Vagina (tissue), 2 donors: ENCODE results near the gene IQCC. TPM values are rescaled to one million over a fixed set of nuclear protein-coding genes. Genes with fewer than 3 reads are reported as not detected.

Experiments
- DNase-seq, 2 donors: peaks; one replicate each; pipeline ENCODE4 v3.0.0-alpha.2; 2017; ENCODE audit errors: extremely low spot score in 2 of 2
- H3K27ac ChIP-seq: fragments of 200-600 bp; sonication (generic); one replicate; pipeline ENCODE4 v1.5.1; 2019
- H3K27me3 ChIP-seq: fragments of 200-600 bp; sonication (generic); one replicate; pipeline ENCODE4 v1.5.1; 2019
- H3K36me3 ChIP-seq, 2 donors: fragments of 200-600 bp; sonication (generic); one replicate each; pipeline ENCODE4 v1.5.1; 2017 to 2019
- H3K4me1 ChIP-seq: fragments of 200-600 bp; sonication (generic); one replicate; pipeline ENCODE4 v1.5.1; 2019
- H3K4me3 ChIP-seq, 2 donors: fragments of 200-600 bp; sonication (generic); 1 replicate in 1 of 2; 2 replicates in 1 of 2; pipeline ENCODE4 v1.5.1; 2016 to 2019
- H3K9me3 ChIP-seq: fragments of 200-600 bp; sonication (generic); one replicate; pipeline ENCODE4 v1.5.1; 2019
- POLR2A ChIP-seq, 2 donors: fragments of 450-650 bp; IDR thresholded peaks; one replicate each; pipeline ENCODE4 v1.6.1; 2017; ENCODE audit warnings: antibody characterized with exemption in 2 of 2, mild to moderate bottlenecking in 2 of 2, moderate library complexity in 2 of 2
- POLR2AphosphoS5 ChIP-seq, 2 donors: sonication (generic); formaldehyde crosslinking; IDR thresholded peaks; one replicate each; pipeline ENCODE4 v1.9.0; 2017; ENCODE audit warnings: antibody characterized with exemption in 2 of 2, mild to moderate bottlenecking in 2 of 2, low read depth in 1 of 2; ENCODE audit not compliant: insufficient read depth in 1 of 2
- intact Hi-C: fragments of 100-400 bp; cut with DNase I; formaldehyde crosslinking; loops from one replicate; pipeline ENCODE4 v1.15.1; 2023
- total RNA-seq: library from RNA; depleted of rRNA; stranded (reverse); fragments of >200 nt; gene quantifications from one replicate; pipeline ENCODE4 v1.2.3, GENCODE V29; 2016
- TF ChIP-seq, protein P1 (sequence below), 3 experiments: fragments of 450-650 bp in 2 of 3; fragments of 200-600 bp in 1 of 3; sonication (generic) in 1 of 3; IDR thresholded peaks; one replicate each; pipeline ENCODE4 v1.5.1; 2017 to 2019; ENCODE audit warnings: antibody characterized with exemption in 3 of 3, mild to moderate bottlenecking in 2 of 3, moderate library complexity in 2 of 3

Gene IQCC
- total RNA-seq, 1 donor from 2014 or later: not detected

DNA sequence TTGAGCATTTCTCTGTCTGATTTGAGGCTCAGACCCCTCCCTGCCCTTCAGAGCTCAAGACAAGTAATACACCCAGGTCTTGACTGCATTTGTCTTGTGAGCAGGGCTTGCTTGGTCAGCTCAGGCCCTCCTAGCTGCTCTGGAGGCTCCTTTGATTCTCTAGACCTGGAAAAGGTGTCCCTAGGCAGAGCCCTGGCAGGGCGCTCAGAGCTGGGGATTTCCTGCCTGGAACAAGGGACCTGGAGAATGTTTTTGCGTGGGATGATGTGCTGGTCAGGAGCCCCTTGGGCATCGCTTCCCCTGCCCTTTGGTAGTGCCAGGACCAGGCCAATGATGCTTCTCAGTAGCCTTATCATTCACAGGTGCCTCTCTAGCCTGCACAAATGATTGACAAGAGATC, 9.9 kb upstream of the IQCC start:
- Histone ChIP-seq H3K4me1 (peaks cover 10% of the 10 kb centered on the region), H3K36me3 (peaks cover 0 to 71% of the 10 kb centered on the region in 2 donors), H3K9me3 (no peaks in the 10 kb centered on the region), H3K27me3 (no peaks in the 10 kb centered on the region), H3K4me3 (no peak overlapping the region), H3K27ac (no peak overlapping the region)
- TF ChIP-seq POLR2A (IDR thresholded peaks at IDR 0.05): no peak
- TF ChIP-seq, protein P1, sequence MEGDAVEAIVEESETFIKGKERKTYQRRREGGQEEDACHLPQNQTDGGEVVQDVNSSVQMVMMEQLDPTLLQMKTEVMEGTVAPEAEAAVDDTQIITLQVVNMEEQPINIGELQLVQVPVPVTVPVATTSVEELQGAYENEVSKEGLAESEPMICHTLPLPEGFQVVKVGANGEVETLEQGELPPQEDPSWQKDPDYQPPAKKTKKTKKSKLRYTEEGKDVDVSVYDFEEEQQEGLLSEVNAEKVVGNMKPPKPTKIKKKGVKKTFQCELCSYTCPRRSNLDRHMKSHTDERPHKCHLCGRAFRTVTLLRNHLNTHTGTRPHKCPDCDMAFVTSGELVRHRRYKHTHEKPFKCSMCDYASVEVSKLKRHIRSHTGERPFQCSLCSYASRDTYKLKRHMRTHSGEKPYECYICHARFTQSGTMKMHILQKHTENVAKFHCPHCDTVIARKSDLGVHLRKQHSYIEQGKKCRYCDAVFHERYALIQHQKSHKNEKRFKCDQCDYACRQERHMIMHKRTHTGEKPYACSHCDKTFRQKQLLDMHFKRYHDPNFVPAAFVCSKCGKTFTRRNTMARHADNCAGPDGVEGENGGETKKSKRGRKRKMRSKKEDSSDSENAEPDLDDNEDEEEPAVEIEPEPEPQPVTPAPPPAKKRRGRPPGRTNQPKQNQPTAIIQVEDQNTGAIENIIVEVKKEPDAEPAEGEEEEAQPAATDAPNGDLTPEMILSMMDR (IDR thresholded peaks at IDR 0.05): no peak
- TF ChIP-seq POLR2AphosphoS5 (IDR thresholded peaks at IDR 0.05; ENCODE audit: insufficient read depth in 1 of 2, low read depth in 1 of 2): no peak
- DNase-seq: no peak
- intact Hi-C loops: no loop called here

DNA sequence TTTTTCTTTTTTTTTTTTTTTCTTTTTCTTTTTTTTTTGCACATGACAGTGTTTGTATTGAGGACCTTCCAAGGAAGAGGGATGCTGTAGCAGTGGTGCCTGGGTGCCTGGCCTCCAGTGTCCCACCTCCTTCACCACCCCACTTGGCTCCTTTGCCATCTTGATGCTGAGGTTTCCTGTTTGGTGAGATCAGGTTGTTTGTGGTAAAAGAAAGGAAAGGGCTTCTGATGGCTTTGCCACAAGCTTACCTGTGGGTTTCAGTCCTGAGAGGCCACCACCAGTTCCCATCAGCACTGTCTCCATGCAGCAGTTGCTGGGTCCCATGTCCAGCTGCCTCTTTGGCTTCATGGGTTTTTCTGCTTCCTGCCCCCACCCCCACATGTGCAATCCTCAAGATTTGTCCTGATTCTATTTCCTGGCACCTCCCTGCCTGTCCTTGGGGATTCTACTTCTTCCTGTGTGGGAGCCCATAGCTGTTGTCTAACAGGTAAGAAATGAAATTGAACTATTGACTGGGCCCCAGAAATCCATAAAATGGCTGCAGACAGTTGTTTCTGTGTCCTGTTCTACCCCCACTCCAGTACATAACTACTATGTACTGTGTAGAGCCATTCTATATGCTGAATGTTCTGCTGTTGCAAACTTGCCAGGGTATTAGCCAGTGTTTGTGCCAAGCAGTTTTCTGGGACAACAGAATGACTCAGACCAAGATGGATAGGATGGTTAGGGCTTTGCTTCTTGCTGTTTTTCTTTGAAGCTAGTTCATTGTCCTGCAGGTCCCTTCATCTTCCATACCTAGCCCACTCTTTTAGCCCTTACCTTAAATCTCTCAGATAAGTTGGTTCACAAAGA, 9.3 kb upstream of the IQCC start:
- no peak overlapping the region for H3K4me3 ChIP-seq
- no peak overlapping the region for H3K27ac ChIP-seq
- intact Hi-C loops: no loop called here
- peaks cover 12% of the 10 kb centered on the region for H3K4me1 ChIP-seq
- peaks cover 0 to 64% of the 10 kb centered on the region in 2 donors for H3K36me3 ChIP-seq
- DNase-seq: no peak
- TF ChIP-seq POLR2AphosphoS5 (IDR thresholded peaks at IDR 0.05; ENCODE audit: insufficient read depth in 1 of 2, low read depth in 1 of 2) (no peak), POLR2A (IDR thresholded peaks at IDR 0.05) (no peak)
- TF ChIP-seq, protein P1 (IDR thresholded peaks at IDR 0.05): no peak
- no peaks in the 10 kb centered on the region for H3K9me3 ChIP-seq
- H3K27me3 ChIP-seq: no peaks in the 10 kb centered on the region

DNA sequence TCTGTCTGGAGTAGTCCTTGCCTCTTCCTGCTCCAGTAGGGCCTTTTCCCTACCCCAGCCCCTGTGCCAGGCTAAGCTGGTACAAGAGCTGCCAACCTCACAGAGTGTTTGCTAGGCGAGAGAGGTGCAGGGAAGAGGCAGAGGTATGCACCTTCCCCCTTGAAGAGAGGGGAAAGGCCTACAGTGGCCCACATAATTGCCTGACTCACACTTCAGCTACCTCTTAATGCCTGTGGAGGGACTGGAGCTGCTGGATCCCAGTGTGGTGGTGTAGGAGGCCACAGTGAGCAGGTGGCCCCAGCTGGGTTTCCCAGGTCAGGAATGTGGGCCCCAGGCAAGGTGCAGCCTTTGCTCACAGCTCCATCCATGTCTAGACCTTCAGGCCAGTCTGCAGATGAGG, 8.4 kb upstream of the IQCC start:
- H3K36me3 ChIP-seq: peaks cover 0 to 55% of the 10 kb centered on the region in 2 donors
- H3K4me1 ChIP-seq: peaks cover 21% of the 10 kb centered on the region
- no peak overlapping the region for H3K27ac ChIP-seq
- H3K4me3 ChIP-seq: no peak overlapping the region
- no peaks in the 10 kb centered on the region for H3K9me3 ChIP-seq
- no peaks in the 10 kb centered on the region for H3K27me3 ChIP-seq
- intact Hi-C loops: no loop called here
- no peak for DNase-seq
- TF ChIP-seq, protein P1 (IDR thresholded peaks at IDR 0.05): no peak
- TF ChIP-seq POLR2A (IDR thresholded peaks at IDR 0.05): no peak
- no peak for TF ChIP-seq POLR2AphosphoS5 (IDR thresholded peaks at IDR 0.05; ENCODE audit: insufficient read depth in 1 of 2, low read depth in 1 of 2)

DNA sequence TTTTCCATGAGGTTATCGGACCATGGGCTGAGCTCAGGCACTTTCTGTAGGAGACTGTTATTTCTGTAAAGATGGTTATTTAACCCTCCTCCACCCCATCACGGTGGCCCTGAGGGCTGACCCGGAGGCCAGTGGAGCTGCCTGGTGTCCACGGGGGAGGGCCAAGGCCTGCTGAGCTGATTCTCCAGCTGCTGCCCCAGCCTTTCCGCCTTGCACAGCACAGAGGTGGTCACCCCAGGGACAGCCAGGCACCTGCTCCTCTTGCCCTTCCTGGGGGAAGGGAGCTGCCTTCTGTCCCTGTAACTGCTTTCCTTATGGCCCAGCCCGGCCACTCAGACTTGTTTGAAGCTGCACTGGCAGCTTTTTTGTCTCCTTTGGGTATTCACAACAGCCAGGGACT, 7.6 kb upstream of the IQCC start:
- Histone ChIP-seq H3K4me3 (no peak overlapping the region), H3K36me3 (peaks cover 0 to 48% of the 10 kb centered on the region in 2 donors), H3K27me3 (no peaks in the 10 kb centered on the region), H3K9me3 (no peaks in the 10 kb centered on the region), H3K4me1 (peaks cover 23% of the 10 kb centered on the region), H3K27ac (no peak overlapping the region)
- TF ChIP-seq POLR2AphosphoS5 (IDR thresholded peaks at IDR 0.05; ENCODE audit: insufficient read depth in 1 of 2, low read depth in 1 of 2) (no peak), POLR2A (IDR thresholded peaks at IDR 0.05) (no peak)
- TF ChIP-seq, protein P1 (IDR thresholded peaks at IDR 0.05): no peak
- no peak for DNase-seq
- intact Hi-C loops: no loop called here
